Esophagus squamous epithelium (tissue), 4 donors: Measurements from ENCODE around the gene MORN1.

Source experiments
- POLR2A ChIP-seq, 4 donors: fragments of 450-650 bp; IDR thresholded peaks; one replicate each; pipeline ENCODE4 v1.6.1; 2017; ENCODE audit warnings: antibody characterized with exemption in 4 of 4, mild to moderate bottlenecking in 4 of 4, moderate library complexity in 3 of 4
- TF ChIP-seq, protein P1 (sequence below), 6 experiments: fragments of 450-650 bp in 4 of 6; fragments of 200-600 bp in 2 of 6; sonication (generic) in 2 of 6; IDR thresholded peaks; one replicate each; pipeline ENCODE4 v1.5.1; 2016 to 2019; ENCODE audit warnings: antibody characterized with exemption in 6 of 6, mild to moderate bottlenecking in 4 of 6, moderate library complexity in 4 of 6

DNA sequence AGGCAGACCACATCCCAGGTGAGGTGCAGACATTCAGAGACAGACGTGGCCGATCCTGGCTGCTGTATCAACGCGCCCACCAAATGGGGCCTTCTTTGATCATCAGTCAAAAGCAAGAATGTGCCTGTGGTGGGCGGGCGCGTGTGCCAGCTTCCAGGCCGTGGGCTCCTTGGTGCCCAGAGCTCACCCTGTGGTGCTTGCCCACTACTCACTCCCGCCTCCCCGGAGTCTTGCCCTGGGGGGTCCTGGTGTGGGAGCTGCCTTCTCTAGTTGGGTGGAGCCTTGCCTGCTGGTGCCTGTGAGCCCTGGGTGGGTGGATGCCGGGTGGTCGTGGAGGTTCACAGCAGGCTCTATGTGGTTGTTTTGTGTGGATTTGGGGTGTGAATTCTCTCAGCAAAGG is 92.7 kb downstream of the MORN1 start:
- TF ChIP-seq, protein P1, sequence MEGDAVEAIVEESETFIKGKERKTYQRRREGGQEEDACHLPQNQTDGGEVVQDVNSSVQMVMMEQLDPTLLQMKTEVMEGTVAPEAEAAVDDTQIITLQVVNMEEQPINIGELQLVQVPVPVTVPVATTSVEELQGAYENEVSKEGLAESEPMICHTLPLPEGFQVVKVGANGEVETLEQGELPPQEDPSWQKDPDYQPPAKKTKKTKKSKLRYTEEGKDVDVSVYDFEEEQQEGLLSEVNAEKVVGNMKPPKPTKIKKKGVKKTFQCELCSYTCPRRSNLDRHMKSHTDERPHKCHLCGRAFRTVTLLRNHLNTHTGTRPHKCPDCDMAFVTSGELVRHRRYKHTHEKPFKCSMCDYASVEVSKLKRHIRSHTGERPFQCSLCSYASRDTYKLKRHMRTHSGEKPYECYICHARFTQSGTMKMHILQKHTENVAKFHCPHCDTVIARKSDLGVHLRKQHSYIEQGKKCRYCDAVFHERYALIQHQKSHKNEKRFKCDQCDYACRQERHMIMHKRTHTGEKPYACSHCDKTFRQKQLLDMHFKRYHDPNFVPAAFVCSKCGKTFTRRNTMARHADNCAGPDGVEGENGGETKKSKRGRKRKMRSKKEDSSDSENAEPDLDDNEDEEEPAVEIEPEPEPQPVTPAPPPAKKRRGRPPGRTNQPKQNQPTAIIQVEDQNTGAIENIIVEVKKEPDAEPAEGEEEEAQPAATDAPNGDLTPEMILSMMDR (IDR thresholded peaks at IDR 0.05), result no peak
- TF ChIP-seq POLR2A (IDR thresholded peaks at IDR 0.05), result no peak
